ENCODE data around the gene IFT122.
"Not testable (repeated sequence)": the region's sequence is repeated elsewhere in the genome, so short reads cannot be mapped to it uniquely, and the experiment has no call there.

Gene IFT122

GRCh38 chr3:129501630-129502029 lies 61.6 kb downstream of the IFT122 start:
- no peak for DNase-seq

GRCh38 chr3:129502641-129503408 lies 62.8 kb downstream of the IFT122 start:
- no peak for DNase-seq

GRCh38 chr3:129503471-129504291 lies 63.7 kb downstream of the IFT122 start:
- DNase-seq: no peak

GRCh38 chr3:129504471-129505100 lies 64.6 kb downstream of the IFT122 start:
- no peak for DNase-seq

- DNase-seq: no peak
Observed at GRCh38 chr3:129505341-129505740, 65.3 kb downstream of the IFT122 start.

- DNase-seq: no peak
Observed at GRCh38 chr3:129506231-129506742, 66.3 kb downstream of the IFT122 start.

GRCh38 chr3:129507181-129507831 lies 67.3 kb downstream of the IFT122 start:
- no peak for DNase-seq

GRCh38 chr3:129512595-129512994 lies 72.6 kb downstream of the IFT122 start:
- DNase-seq: no peak

GRCh38 chr3:129513705-129514104 lies 73.7 kb downstream of the IFT122 start:
- DNase-seq: no peak

GRCh38 chr3:129514110-129514509 lies 74.1 kb downstream of the IFT122 start:
- no peak for DNase-seq

- DNase-seq: no peak
Observed at GRCh38 chr3:129514563-129514962, 74.5 kb downstream of the IFT122 start.

GRCh38 chr3:129515108-129515820 lies 75.2 kb downstream of the IFT122 start:
- not testable (repeated sequence) for DNase-seq

- DNase-seq: not testable (repeated sequence)
Observed at GRCh38 chr3:129515821-129516432, 75.9 kb downstream of the IFT122 start.

GRCh38 chr3:129517516-129517915 lies 77.5 kb downstream of the IFT122 start:
- DNase-seq: no peak

- no peak for DNase-seq
Observed at GRCh38 chr3:129518038-129518561, 78.1 kb downstream of the IFT122 start.

- no peak for DNase-seq
Observed at GRCh38 chr3:129518581-129518980, 78.6 kb downstream of the IFT122 start.

GRCh38 chr3:129519449-129519848 lies 79.4 kb downstream of the IFT122 start:
- no peak for DNase-seq

- DNase-seq: no peak
Observed at GRCh38 chr3:129519896-129520715, 80.1 kb downstream of the IFT122 start.

- no peak for DNase-seq
Observed at GRCh38 chr3:129520960-129521359, 80.9 kb downstream of the IFT122 start.

GRCh38 chr3:129521611-129522010 lies 81.6 kb downstream of the IFT122 start:
- no peak for DNase-seq

- no peak for DNase-seq
Observed at GRCh38 chr3:129522953-129523352, 82.9 kb downstream of the IFT122 start.

All from GOT3 (cell line).